Measurements from ENCODE around the gene PFKM.

The PFKM gene

GRCh38 chr12:48160046-48160445 lies 40.9 kb downstream of the PFKM start:
- no peak for DNase-seq

GRCh38 chr12:48160807-48161206 lies 41.6 kb downstream of the PFKM start:
- DNase-seq, result no peak

GRCh38 chr12:48163150-48163747 lies 44.1 kb downstream of the PFKM start:
- no peak for DNase-seq

GRCh38 chr12:48164451-48164850 lies 45.3 kb downstream of the PFKM start:
- DNase-seq, result no peak

- DNase-seq, result peak; percentile 56
Measured at GRCh38 chr12:48165089-48165981, 46.2 kb downstream of the PFKM start.

GRCh38 chr12:48169011-48169410 lies 49.8 kb downstream of the PFKM start:
- no peak for DNase-seq

GRCh38 chr12:48175613-48176416 lies 56.7 kb downstream of the PFKM start:
- DNase-seq, result peak; percentile 26

GRCh38 chr12:48176417-48176751 lies 57.2 kb downstream of the PFKM start:
- DNase-seq, result no peak

GRCh38 chr12:48177982-48178381 lies 58.8 kb downstream of the PFKM start:
- DNase-seq, result no peak

GRCh38 chr12:48179466-48179865 lies 60.3 kb downstream of the PFKM start:
- no peak for DNase-seq

GRCh38 chr12:48180424-48180823 lies 61.3 kb downstream of the PFKM start:
- no peak for DNase-seq

GRCh38 chr12:48180857-48181495 lies 61.8 kb downstream of the PFKM start:
- DNase-seq, result no peak

GRCh38 chr12:48182631-48183030 lies 63.5 kb downstream of the PFKM start:
- no peak for DNase-seq

GRCh38 chr12:48183091-48183875 lies 64.1 kb downstream of the PFKM start, which contains the start of gene CCDC184:
Gene CCDC184 (plus strand): TSS chr12:48183644. CDS start chr12:48184123, 479 bp downstream.
- peak; percentile 88 for DNase-seq

GRCh38 chr12:48183876-48184548 lies 64.8 kb downstream of the PFKM start:
- no peak for DNase-seq

- no peak for DNase-seq
Measured at GRCh38 chr12:48184549-48184922, 65.4 kb downstream of the PFKM start.

GRCh38 chr12:48185181-48185919 lies 66.2 kb downstream of the PFKM start:
- DNase-seq, result peak; percentile 17

GRCh38 chr12:48187916-48188695 lies 68.9 kb downstream of the PFKM start:
- DNase-seq, result no peak

GRCh38 chr12:48189331-48190125 lies 70.4 kb downstream of the PFKM start:
- DNase-seq, result peak; percentile 60
